GM10248 (cell line): ENCODE measurements around the gene FYB2.

ENCODE experiments used
- CTCF ChIA-PET: fragments of 300-600 bp; sonication (Branson Sonifier 250); formaldehyde crosslinking; extraction: SDS; loops from one replicate; lab custom pipeline; 2021; ENCODE audit warnings: antibody characterized with exemption; lab: Yijun Ruan, JAX
- POLR2A ChIA-PET: fragments of 350-650 bp; sonication (Branson Sonifier 250); formaldehyde crosslinking; extraction: SDS; loops from one replicate; lab custom pipeline; 2020; ENCODE audit warnings: antibody characterized with exemption; lab: Yijun Ruan, JAX
- DNase-seq: peaks from one replicate; pipeline ENCODE4 v3.0.0; 2012; ENCODE audit errors: extremely low spot score
- CTCF ChIP-seq: IDR thresholded peaks from 2 replicates; pipeline ENCODE4 v1.5.1; 2012; ENCODE audit warnings: mild to moderate bottlenecking, low read depth; ENCODE audit errors: extremely low read depth, missing control alignments, control extremely low read depth

FYB2 gene

DNA sequence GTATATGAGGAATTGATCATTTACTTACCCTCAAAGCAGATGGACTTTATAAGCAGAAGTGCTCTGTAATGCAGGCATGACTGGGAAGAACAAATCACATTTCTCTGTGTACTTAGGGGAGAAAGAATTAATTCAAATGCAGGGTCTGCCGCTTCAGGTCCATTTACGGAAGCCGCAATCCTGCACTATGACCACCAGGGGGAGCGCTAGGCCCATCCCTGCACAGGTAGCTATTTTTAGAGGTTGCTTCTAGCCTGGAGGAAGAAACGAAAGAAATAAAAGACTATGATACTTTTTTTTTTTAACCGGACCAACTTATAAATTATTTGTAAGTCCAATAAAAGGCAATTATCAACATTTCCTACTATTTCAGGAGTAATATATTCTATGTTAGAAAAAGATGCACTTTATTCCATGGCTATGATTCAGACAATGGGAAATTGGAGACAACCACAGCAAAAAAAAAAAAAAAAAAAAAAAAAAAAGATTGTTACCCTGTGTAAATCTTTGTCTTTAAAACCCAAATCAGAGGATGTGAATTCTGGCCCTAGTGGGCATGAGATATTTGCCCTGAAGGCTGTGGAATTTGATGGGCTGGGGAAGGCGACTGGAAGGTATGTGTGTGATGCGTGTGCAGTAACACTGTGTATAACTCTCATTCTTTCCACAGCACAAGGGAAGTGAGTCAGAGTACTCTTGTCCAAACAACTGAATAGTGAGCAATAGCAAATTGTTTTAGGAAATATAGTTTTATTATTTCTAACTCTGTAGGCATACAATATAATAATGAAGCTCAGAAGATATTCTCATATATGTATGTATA is 12.9 kb upstream of the FYB2 start:
- peak; percentile 64 for DNase-seq
- POLR2A ChIA-PET = no interaction called here
- TF ChIP-seq CTCF = peak; percentile 90
- CTCF ChIA-PET = interaction anchor here (0.7 to 5.3 kb wide), 20 partner anchors 8 to 1431 kb away, joined by 3 to 45 read pairs (median 4); partner anchors contain the start of gene FYB2

- TF ChIP-seq CTCF = no peak
- CTCF ChIA-PET = interaction anchor here (0.8 to 5.3 kb wide), 6 partner anchors 9 to 1822 kb away, joined by 5 to 45 read pairs (median 10); partner anchors contain the start of gene FYB2
- POLR2A ChIA-PET = no interaction called here
- DNase-seq = no peak
Observed at GRCh38 chr1:56830052-56830451, 10.8 kb upstream of the FYB2 start.

GRCh38 chr1:56827711-56828110 is 8.5 kb upstream of the FYB2 start:
- POLR2A ChIA-PET = no interaction called here
- CTCF ChIA-PET = interaction anchor here (0.8 to 0.9 kb wide), 2 partner anchors 10 to 17 kb away, joined by 3 read pairs; no protein-coding TSS in a partner anchor

GRCh38 chr1:56825436-56825835 is 6.2 kb upstream of the FYB2 start:
- no peak for TF ChIP-seq CTCF
- POLR2A ChIA-PET = no interaction called here
- DNase-seq = no peak
- CTCF ChIA-PET = interaction anchor here (1.4 kb wide), 1 partner anchor 8 kb away, joined by 5 read pairs; no protein-coding TSS in a partner anchor

More at GRCh38 chr1:56827711-56828110, 8.5 kb upstream of the FYB2 start:
- no peak for DNase-seq
- no peak for TF ChIP-seq CTCF

- no peak for DNase-seq
- POLR2A ChIA-PET = no interaction called here
- no peak for TF ChIP-seq CTCF
- CTCF ChIA-PET = interaction anchor here (1.4 kb wide), 1 partner anchor 8 kb away, joined by 5 read pairs; no protein-coding TSS in a partner anchor
Observed at GRCh38 chr1:56824938-56825337, 5.7 kb upstream of the FYB2 start.

GRCh38 chr1:56824271-56824670 is 5.1 kb upstream of the FYB2 start:
- ChIA-PET POLR2A (no interaction called here), CTCF (interaction anchor here (1.4 kb wide), 1 partner anchor 9 kb away, joined by 5 read pairs; no protein-coding TSS in a partner anchor)
- DNase-seq = no peak
- no peak for TF ChIP-seq CTCF
